Stimulated activated CD4-positive, alpha-beta T cell treated with anti-CD3 and anti-CD28 coated beads, Interleukin-1b, Interleukin-23, amount 100 ng/mL, for 24 hours (primary cell): ENCODE data around the gene CABP4.

Experiments
- DNase-seq, 4 experiments: peaks; one replicate each; pipeline ENCODE4 v3.0.0-alpha.2; 2020; ENCODE audit warnings: low read depth in 4 of 4, low spot score in 1 of 4

Gene CABP4

DNA sequence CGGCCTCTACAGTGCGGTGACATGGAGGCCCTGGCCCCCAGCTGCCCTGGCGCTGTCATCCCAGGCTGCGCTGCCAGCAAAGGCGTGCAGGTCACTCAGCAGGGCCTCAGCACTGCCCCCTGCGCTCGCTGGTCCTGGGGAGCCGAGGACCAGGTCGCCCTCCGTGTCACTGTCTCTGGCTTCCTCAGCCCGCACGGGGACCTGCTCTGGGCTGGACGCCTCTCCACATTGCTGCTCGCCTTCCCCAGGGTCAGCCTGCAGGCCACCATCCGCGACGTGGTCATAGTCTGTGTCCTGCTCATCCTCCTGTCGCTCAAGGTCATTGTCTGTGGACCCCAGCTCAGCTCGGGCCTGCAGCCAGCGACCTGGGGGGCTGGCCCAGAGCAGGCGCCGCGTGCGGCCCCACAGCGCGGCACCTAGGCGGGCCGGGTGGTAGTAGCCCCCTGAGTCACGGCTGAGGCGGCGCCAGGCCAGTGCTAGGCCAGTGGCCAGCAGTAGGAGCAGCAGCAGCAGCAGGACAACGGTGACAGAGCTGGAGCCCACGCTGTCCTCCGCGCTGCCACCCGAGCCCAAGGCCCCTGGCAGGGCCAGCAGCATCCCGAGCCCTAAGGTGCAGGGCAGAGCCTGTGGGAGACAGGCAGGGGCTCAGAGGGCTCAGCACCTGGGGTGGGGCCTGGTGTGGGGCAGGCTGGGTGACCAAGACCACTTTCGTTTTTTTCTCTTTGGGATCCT is 19.3 kb upstream of the CABP4 start:
- DNase-seq, result no peak

DNA sequence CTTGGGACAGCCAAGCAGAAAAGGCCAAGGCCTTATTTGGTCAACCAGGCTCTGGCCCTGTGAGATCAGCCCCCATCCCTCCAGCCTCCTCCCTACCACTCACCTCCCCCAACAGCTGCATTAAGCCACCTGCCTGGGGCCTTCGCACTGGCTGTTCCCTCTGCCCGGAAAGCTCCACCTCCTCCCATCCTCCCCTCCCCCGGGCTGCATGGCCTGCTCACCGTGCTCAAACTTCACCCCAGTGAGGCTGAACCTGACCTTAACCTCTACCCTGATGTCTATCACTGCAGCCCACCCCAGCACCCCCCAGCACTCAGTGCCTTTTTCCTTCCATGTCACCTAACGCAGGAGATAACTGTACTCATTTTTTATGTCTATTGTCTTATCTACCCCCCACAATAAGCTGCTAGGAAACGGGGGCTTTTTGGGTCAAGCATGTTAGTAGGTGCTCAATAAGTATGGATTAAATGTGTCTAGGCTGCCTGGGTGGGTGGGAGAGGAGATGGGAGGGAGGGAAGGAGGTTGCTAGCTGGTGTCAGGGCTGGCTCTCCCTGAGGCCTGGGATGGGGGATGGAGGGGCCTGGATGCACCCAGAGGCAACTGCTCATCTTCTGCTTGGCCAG is 18.6 kb upstream of the CABP4 start:
- peak in 2 of 4 experiments; percentile 71 to 88 for DNase-seq

DNA sequence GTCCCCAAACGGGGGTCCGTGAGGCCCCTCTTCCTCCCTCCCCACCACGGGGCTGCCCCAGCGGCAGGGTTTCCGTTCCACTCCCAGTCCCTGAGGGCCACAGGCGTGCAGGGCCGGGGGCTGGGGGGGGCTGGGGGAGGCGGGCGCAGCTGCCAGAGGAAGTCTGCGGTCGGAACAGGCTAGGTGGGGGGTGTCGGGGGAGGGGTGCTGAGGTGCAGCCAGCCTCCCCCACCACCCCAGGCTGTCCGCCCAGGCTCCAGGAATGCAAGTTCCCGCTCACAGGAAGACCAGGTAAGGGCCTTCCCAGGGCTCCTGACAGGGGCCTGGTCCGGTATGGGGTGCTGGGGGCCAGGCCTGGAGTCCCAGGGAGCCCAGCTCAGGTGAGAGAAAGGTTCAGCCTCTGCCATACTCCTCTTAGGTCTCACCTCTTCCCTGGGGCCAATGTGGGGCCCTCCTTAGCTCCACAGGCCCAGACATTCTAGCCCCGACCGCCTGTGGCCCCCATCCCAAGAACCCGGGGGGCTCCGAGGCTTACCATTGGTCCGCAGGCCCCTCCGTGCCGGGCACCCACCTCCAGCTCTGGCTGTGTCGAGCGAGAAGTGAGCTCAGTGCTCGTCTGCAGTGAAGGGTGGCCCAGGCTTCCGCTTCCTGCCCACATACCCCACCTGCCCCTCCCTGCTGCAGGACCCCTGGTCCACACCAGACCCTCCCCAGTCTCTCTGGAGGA is 17.9 kb upstream of the CABP4 start, which contains the start of gene PTPRCAP:
TSS of gene PTPRCAP (minus strand) at position 601 of the 727 bp plus-strand sequence. CDS start at position 538, 63 bp downstream.
- DNase-seq, result peak in 2 of 4 experiments; percentile 51 to 78

DNA sequence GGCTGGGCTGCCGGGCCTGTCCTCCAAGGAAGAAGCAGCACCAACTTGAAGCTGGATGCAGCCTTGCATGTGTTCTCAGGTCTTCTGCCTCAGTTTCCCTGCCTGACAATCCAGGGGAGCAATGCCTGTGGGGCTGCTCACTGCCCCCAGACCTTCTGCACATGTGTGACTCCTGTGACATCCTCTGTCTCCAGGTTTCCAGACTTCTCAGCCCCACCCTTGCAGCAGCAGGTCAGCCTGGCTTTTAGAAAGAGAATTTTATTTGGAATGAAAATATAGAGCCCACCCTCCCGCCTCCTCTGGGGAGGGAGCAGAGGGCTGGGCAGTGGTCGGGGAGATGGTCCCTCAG is 17.4 kb upstream of the CABP4 start:
- DNase-seq, result no peak

DNA sequence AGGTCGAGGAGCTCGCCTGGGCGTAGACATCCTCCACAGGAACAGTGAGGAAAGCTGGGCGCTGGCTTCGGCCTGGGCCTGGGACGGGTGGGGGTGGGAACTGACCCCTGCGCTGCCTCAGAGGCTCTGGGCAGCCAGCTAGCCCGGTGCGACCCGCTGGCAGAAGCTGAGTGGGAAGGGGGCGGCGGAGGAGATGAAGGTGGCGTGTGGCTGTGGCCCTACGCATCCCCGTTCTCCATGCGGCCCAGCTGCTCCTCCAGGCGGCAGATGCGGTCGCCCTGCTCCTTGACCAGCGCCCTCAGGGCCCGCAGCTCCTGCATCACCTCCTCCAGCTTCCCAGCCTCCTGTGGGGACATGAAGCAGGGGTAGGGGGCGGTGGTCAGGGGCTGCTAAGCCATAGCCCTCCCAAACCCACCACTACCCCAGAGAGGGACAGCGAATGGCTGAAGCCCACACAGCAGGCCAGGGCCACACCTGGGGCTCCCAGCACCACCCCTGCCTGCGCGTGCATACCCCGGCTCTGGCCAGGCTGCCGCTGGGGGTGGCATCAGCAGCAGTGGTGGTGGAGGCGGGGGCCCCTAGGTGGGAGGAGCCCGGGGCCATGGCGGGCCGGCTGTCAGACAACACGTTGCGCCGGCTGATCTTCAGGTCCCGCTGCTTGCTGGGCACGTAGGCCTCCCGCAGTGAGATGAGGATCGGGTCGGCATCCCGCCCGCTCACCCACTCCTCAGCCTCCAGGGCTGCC is 16.8 kb upstream of the CABP4 start:
- peak in 2 of 4 experiments; percentile 70 to 87 for DNase-seq

DNA sequence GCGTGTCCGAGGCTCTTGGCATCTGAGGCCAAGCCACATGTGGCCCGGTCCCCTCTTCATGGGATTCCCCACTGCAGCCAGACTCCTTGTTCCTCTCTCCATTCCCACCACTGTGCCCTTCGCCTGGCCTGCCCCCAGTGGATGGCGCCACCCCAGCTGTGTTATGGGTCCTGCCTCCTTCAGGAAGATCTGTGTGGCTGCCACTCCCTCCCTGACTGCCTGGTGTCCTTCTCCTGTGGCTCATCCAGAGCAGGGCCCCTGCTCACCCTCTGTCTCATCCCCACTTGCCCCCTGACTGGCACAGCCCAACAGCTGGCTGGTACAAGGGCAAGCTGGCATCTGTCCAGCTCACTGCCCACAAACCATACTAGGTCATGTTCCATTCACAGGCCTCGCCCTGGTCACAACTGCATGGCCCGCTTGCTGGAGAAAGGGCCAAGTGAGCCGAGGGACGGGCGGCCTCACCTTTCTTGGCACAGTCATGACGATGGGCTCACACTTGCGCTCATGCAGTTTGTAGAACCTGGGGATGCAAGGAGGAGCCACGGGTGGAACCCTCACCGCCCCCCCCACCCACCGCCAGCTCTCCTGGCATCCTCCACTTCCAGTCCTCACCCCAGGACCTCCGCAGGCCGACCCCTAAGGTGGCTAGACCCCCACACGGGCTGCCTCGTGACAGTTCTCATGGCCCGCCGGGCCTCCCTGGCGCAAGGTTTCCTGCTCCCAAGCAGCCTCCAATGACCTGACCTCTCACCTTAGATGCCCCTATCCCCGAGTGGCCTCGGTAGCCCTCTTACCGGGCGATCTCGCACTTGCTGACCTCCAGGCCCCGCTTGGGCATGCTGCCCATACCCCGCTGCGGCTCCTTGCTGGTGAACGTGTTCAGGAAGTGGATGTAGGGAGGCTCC is 15.6 kb upstream of the CABP4 start:
- DNase-seq, result no peak

DNA sequence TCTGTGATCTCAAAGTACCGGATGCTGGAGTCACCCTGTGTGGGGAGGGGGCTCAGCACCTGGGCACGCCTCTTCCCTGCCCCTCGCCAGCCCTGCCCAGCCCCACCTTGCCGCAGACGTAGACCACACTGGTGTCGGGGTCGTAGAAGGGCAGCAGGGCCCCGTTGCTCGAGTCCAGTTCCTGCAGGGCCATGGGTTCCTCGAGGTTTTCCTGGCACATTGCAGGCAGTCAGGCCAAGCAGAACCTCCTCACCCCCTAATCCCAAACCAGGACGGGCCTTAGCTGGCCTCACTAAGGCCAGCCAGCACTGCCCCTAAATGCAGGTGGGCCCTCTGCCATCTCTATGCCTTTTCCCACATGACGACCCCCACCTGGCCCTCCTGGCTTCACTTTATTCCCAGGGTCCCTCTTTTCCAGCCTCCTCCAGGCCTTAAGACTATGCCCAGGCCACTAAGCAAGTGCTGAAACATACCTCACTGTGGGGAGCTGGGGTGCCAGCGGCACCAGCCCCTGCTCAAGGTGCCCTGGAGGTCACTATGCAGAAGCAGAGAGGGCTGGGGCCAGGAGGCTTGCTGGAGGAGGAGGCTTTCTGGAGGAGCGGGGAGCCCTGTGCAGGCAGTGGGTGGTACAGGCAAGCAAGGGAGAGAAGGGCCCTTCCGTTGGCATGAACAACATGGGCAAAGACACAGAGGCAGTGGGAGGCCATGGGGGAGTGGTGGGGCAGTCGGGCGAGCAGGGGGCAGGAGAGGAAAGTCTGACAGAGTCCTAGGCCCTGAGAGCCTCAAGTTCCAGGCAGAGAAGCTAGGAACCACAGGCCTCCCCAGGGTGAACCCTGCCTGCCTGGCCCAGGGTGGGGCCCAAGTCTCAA is 14.7 kb upstream of the CABP4 start:
- DNase-seq, result no peak

DNA sequence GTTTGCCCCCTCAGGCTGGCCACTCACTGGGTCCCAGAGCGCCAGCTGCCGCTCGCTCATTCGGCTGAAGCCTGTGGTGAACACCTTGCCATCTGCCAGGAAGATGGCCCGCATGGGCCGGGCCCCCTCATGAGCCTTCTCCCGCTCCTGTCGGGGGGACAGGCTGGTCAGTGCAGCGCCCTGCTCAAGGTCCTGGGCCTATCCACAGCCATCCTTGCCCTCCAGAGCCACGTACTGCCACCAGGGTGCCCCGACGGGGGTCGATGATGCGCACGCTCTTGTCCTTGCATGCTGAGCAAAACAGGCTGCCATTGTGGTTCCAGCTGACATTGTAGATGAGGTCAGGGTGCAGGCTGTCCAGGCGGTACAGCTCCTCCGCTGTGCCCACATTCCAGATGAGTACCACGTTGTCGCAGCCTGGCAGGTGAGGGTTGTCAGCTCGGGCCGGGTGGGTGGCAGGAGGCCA is 14.0 kb upstream of the CABP4 start:
- no peak for DNase-seq

DNA sequence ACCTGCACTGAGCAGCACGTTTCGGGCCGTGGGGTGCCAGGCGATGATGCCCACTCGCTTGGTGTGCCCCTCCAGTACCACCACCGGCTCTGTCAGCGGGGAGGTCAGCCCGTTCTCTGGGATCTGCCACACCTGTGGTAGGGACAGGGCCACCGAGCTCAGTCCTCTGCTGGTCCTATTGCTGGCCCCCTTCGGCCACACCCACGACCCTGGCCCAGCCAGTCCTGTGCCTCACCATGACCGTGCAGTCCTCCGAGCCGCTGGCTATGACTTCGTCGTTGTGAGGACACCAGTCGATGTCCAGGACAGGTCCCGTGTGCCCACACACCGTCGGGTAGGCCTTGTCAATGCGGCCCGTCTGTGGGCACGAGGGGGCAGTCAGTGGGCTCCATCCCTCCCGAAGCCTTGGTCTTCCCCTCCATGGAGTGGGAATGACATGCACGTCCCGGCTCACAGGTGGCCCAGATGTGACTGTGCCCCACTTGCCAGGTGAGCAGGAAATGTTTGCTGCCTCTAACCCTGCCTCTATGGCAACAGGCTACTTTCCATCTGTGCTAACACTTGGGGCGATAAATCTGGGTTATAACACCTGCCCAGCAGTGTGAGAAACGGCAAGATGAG is 13.3 kb upstream of the CABP4 start:
- no peak for DNase-seq

DNA sequence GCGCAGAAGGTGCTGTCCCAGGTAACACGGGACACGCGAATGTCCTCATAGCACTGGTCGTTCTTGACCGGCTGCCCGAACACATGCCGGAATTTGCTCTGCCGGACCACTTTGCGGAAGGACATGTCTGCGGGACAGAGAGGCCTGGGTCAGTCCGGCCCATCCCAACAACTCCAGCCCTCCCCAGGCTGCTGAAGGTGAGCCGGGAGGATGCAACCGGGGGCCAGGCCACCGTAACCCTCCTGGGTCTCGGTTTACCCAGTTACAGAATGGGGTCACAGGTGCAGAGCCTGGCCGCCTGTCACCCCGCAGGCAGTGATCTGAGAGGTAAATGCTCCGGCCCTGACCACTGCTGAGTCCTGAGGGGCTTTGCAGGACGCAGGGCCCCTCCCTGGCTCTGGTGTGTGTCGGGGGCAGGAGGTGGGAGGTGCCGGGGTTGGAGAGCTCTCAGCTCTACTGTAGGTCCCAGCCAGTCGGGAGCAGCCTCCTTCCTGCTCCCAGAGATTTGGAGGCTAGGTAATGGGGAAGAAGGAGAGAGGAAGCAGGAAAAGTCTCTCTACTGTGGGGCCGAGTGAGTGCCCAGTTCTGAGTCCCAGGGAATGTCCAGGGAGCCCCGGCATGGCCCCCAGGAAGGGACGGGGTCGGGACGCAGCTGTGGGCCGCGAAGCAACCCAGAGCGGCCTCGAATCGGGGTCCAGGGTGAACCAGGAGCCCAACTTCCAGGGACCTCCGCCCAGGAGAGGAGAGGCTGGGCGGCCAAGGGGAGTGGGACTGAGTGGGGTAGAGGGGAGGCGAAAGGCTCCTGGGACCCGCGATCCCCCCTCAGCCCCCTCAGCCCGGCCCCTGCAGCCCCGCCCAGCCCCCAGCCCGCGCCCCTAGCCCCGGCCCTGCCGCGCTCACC is 12.4 kb upstream of the CABP4 start:
- no peak for DNase-seq

DNA sequence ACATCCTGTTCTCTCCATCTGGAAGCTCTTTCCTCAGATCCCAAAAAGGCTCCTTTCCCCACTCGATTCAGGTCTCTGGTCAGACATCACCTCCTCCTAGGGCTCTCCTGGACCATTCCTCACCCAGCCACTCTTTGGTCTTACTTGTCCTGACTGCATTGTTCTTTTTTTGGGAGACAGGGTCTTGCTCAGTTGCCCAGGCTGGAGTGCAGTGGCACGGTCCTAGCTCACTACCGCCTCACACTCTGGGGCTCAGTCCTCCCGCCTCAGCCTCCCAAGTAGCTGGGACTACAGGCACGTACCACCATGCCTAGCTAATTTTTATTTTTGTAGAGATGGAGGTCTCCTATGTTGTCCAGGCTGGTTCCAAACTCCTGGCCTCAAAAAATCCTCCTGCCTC is 9.6 kb upstream of the CABP4 start:
- DNase-seq, result no peak

DNA sequence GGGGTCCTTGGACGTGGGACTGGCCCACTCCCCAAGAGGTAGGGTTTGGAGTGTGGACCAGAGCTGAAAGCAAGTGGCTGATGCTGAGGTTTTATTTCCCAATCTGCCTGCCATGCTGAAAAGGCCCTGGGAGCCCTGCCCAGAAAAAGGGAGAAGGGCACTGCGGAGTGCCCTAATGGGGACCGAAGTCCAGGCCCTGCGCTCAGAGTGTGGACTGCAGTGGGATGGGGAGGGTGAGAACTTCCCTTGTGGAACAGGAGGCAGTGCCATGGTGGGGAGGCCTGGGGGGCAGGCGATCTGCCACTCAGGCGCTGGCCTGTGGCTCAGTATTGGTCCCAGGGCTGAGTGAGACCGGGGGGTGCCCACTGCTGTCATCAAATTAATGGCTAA is 6.9 kb upstream of the CABP4 start:
- DNase-seq, result no peak

DNA sequence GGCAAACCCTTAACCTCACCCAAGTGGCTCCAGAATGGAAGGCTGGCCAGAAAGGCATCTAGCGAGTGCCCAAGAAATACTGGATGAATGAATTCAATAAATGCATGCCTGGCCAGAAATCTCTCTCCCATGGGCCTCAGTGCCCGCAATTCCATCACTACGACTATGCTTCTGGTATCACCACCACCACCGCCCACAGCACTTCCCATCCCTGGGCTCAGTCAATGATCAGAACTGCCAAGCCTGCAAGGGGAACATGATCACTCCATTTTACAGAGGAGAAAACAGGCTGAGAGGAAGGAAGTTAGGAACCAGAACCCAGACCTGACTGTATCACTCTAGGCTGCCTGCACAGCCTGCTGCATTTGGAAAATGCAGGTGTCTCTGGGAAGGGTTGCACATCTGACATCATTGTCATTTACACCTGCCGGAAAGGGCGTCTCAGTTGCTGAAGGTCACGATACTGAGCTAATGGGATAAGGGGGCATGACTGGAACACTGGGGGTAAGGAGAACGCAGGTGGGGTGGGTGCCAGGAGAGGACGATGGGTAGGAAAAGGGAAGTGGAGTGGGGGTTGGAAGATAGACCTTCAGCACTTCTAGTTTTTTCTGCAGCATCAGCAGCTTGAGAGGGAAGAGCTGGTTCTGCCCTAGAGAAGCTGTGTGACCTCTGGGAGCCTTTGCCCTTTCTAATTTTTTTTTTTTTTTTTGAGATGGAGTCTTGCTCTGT is 5.9 kb upstream of the CABP4 start:
- no peak for DNase-seq

DNA sequence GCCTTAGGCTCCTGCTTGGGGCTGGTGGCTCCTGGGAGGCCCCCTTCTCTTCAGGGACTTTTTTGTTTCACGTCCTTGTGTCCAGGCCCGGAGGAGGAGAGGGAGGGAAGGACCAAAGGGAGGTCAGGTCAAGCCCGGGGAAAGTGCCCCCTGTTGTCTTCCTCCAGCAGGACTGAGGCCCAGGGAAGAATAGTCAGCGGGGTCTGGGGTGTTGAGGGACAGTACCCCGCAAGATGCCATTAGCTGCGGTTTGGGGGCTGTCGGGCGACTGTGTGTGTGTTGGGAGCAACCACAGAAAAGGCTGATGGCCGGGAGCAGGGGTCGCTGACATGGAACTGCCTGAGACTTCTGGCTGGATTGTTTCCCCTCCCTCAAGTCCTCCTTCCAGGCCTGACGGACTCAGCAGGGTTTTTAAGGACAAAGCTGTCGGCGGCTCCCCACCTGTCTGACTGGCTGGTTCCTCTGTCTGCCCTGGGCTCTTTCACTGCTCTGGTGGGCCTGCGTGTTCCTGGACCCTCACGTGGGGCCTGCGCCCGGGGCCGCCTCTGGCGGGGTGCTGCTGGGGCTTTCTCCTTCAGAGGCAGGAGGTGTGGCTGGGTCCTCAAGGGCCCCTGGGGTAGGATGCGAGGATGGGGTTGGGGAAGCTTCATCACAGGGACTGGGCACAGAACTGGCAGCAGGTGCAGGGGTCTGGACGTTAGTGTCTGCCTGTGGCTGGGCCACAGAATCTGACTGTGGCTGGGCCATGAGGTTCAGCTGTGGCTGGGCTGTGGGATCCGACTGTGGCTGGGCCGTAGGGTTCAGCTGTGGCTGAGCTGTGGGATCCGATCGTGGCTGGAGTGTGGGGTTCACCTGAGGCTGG is 4.1 kb upstream of the CABP4 start:
- DNase-seq, result no peak

DNA sequence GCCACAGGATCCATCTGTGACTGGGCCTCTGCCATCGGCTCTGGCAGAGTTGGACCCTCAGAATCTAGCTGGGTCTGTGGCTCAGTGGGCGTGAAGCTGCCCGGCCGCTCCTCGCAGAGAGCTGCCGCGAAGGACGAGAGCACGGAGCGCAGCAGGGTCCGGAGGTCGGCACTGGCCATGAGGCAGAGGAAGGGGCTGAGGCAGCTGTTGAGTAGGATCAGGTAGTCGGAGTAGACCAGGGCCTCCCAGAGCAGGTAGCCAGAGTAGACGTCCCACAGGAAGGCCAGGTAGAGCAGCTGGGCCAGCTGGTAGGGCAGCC is 3.5 kb upstream of the CABP4 start:
- DNase-seq, result no peak

DNA sequence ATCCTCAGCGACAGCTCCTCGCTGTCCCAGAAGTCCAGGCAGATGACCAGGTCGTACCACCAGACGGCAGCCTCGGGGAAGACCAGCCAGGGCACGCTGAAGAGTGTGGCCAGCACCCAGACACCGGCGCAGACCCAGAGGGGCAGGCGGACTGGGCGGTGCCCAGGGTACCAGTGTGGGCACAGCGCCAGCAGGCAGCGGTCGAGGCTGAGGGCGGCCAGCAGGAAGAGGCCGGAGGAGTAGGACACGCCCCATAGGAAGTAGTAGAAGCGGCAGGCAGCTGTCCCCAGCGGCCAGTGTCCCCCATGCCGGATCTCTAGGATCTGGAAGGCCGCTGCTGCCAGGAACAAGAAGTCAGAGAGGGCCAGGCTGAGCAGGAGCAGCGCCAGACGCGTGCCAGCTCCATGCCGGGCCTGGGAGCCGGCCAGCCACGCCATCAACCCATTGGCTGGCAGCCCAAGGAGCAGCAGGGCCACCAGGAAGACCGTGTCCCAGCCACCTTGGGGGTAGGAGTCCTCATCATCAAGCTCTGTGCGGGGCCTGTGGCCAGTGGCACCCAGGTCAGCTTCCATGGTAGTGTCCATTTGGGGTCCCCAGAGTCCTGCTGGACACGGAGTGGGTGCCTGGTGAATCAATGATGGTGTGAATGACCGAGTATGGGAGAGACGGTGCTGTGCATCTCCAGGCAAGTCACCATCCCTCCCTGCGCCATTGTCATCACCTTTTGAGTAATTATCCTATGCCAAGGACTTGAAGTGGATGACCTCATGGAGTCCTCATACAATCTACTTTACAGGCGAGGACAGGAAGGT is 2.8 kb upstream of the CABP4 start, which contains the start of gene GPR152:
TSS of gene GPR152 (minus strand) at position 589 of the 812 bp plus-strand sequence. CDS start at position 584, 5 bp downstream.
- DNase-seq, result no peak
